Astrocyte of the spinal cord (primary cell): ENCODE measurements around the gene AADAC.
"Not testable (repeated sequence)": the region's sequence is repeated elsewhere in the genome, so short reads cannot be mapped to it uniquely, and the experiment has no call there.

Experiments
- DNase-seq: peaks from one replicate; pipeline ENCODE4 v3.0.0; 2011; ENCODE audit warnings: low read depth, low spot score
- H3K4me3 ChIP-seq: 2 replicates; pipeline ENCODE4 v1.5.1; 2011; ENCODE audit warnings: low read depth, mild to moderate bottlenecking, low read length, moderate library complexity
- in situ Hi-C: cut with HindIII; loops from 2 replicates; pipeline ENCODE4 v1.10.0; 2017; ENCODE audit warnings: low sequenced_read_pairs
- TF ChIP-seq, protein P1 (sequence below): IDR thresholded peaks from 2 replicates; pipeline ENCODE4 v1.5.1; 2012; ENCODE audit warnings: low read depth, mild to moderate bottlenecking, low read length, inconsistent platforms

Gene AADAC

GRCh38 chr3:151845306-151845905 is 31.5 kb downstream of the AADAC start:
- TF ChIP-seq, protein P1, sequence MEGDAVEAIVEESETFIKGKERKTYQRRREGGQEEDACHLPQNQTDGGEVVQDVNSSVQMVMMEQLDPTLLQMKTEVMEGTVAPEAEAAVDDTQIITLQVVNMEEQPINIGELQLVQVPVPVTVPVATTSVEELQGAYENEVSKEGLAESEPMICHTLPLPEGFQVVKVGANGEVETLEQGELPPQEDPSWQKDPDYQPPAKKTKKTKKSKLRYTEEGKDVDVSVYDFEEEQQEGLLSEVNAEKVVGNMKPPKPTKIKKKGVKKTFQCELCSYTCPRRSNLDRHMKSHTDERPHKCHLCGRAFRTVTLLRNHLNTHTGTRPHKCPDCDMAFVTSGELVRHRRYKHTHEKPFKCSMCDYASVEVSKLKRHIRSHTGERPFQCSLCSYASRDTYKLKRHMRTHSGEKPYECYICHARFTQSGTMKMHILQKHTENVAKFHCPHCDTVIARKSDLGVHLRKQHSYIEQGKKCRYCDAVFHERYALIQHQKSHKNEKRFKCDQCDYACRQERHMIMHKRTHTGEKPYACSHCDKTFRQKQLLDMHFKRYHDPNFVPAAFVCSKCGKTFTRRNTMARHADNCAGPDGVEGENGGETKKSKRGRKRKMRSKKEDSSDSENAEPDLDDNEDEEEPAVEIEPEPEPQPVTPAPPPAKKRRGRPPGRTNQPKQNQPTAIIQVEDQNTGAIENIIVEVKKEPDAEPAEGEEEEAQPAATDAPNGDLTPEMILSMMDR, result no peak
- in situ Hi-C loops, result no loop called here
- no peak overlapping the region for H3K4me3 ChIP-seq
- DNase-seq, result no peak

GRCh38 chr3:151850065-151850464 is 36.1 kb downstream of the AADAC start:
- H3K4me3 ChIP-seq, in situ Hi-C loops, DNase-seq: not testable (repeated sequence)

DNA sequence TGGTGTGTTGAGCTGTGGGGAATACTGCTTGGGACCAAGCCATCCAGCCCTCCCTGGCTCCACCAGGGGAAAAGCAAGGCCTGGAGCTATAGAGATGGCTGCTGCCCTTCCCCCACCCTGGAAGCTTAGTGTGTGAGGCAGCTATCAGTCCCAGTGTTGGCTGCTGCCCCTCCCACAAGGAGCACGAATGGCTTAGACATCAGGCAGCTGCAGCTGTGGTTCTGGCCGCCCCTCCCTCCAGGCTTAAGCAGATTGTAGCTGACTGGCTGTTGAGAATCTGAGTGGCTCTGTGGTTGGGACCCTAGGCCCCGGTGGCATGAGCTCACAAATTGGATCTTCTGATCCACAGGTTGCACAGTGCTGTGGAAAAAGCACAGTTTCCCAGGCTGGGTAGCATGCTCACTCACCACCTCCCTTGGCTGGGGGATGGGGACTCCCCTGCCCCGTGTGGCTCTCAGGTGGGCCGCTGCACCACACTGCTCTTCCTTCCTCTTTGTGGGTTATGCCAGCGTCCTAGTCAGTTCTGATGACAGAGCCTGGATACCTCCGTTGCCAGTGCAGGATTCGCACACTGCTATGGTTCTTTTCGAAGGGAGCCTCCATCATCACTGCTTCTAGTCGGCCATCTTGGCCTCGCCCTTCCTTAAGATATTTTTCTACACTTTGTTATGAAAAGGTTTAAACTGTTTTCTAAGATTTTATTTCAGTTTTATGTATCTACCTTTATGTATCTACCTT is 38.3 kb downstream of the AADAC start:
- in situ Hi-C loops, result no loop called here
- DNase-seq, result no peak
- TF ChIP-seq, protein P1, result no peak
- no peak overlapping the region for H3K4me3 ChIP-seq

- DNase-seq, result no peak
- no peak overlapping the region for H3K4me3 ChIP-seq
- in situ Hi-C loops, result no loop called here
- TF ChIP-seq, protein P1, result no peak
These were observed 42.2 kb downstream of the AADAC start for GRCh38 chr3:151856118-151856517.

DNA sequence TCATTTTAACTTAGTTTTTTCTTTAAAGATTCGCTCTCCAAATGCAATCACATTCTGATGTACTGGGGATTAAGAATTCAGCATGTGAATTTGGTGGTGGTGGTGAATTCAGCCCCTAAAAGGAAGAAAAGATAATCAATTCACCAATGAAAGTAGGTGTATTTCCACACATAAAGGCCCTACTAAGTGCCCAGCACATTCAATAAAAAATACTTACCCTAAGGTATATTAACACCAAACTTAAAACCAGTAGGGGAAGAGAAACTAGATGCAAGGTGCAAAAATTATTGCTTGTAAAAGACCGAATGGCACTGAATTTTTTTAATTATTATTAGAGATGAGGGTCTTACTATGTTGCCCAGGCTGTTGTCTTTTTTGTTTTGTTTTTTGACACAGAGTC is 42.7 kb downstream of the AADAC start:
- TF ChIP-seq, protein P1, result no peak
- in situ Hi-C loops, result no loop called here
- no peak for DNase-seq
- H3K4me3 ChIP-seq, result no peak overlapping the region

DNA sequence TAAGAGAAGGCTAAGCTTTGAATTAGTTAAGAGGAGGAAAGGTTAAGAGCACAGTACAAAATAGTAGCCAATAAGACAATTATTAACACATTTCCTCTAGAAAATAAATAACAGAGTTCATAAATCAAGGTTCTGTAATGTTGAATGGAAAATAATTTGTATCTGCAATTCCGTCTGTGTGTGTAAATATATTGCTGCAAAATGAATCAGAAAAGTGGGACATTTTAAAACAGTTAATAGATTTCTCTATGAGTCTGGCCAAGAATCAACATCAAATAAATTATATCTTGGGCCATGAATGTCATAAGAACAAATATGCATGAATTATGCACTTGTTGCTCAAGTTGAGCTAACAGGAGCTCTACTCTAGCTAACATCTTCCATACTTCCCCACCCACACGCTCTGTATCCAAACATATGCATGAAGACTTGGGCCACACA is 45.3 kb downstream of the AADAC start:
- in situ Hi-C loops, result no loop called here
- no peak for DNase-seq
- no peak overlapping the region for H3K4me3 ChIP-seq
- TF ChIP-seq, protein P1, result no peak

DNA sequence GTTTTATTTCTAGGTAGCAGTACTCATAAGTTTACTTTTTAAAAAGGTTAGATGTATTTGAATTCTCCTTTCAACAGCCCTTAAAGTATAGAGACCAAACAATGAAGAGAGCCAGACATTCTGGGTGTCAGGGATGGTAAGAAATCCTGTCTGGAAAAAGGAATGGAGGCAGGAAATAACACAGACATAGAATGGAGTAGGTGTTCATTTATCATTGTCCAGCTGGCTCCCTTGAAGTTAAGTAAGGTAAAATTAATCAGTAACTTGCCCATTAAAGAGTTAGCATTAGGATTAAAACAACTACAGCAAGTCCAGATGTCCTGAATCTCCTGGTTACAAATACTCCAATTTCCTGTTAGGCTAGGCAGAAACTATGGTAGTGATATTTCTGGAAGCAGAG is 46.0 kb downstream of the AADAC start:
- in situ Hi-C loops, result no loop called here
- DNase-seq, result no peak
- TF ChIP-seq, protein P1, result no peak
- no peak overlapping the region for H3K4me3 ChIP-seq
